ENCODE results near the gene NRXN2.
A peak's percentile ranks its signal among the peaks of the same experiment; 100 is the strongest.

NRXN2 gene

DNA sequence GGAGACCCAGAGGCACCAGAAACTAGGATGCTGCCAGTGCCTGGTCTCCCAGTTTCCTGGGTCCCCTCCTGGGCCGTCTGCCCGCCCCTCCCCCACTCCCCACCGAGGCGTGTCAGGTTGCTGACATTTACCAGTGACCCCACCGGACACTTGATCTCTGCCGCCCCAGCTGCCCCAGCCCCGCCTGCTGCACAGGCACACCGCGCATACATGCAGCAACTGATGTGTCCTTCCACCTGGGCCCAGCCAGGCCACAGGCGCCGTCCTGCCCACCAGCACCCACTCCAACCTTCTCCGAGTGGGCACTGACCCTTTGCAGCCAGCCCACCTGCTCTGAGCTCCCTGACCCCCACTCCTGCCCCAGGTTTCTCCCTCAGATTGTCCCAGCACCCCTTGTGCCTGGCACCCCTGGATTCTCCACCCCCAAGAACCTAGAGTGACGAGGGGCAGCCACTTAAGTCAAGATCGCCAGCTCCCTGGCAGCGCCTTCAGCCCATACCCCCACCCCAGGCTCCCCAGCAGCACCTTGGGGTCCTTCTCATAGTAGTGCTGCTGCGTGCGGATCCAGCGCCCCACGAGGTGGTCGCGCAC is 36.2 kb upstream of the NRXN2 start:
- ATAC-seq = no peak
- no peak for DNase-seq

DNA sequence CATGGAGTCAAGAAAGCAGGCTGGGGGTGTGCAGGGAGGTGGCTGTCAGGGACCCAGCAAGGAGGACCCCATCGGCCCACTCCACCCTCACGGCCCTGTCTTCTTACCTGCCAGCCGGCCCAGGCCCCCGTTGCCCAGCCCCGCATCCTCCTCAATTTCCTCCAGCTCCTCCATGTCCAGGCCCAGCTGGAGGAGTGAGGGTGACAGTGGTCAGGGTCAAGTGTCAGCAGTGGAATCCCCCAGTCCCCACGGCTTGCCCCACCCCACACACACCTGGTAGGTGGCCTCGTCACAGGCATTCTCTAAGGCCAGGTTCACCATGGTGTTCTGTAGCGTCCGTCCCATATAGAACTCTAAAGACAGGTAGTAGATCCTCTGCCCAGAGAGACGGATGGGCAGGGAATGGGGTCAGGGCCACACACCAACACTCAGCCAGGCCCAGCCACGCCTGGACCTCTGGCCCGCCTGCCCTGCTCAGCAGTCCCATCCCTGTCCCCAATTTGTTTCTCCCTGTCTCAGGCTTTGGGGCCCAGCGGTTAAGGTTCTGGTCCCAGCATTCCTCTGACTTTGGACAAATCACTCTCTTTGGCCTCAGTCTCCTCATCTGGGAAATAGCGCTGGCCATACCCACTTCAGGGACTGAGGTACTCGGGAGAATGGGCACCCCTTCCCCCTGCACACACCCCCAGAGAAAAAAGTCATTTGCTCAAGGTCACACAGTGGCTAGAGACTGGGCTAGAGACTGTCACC is 35.5 kb upstream of the NRXN2 start:
- DNase-seq = no peak

DNA sequence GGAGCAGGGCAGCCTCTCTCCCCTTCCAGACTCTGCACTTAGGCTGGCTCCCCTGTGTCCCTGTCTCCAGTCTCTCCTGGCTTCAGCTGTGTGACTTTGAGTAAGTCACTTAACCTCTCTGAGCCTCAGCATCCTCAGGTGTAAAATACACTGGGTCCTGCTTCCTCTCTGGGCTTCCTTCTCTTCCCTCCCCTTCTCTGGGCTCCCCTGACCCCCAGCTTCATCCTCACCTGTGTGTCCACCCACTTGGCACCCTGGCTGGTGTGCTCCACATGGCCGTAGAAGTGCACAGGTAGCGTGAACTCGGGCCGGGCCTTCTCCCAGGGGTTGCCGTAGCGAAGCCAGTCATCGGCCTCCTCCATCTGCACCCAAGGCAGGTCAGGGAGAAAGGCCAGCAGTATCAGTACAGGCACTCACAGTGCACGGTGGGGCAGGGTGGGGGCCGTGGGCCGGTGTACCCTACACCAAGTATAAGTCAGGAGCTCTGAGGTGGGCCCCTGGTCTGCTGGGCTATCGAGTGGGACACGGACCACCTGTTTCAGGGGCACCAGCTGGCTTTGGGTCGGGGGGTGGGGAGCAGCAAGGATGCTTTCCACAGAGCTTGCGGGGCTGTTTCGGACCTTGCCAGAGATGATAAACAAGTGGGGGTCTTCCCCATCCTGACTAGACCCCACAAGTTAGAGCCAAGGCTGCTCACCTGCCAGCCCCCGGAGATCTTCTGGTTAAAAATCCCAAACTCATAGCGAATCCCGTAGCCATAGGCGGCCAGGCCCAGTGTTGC is 34.7 kb upstream of the NRXN2 start:
- ATAC-seq = no peak
- no peak for DNase-seq

More for the DNA sequence above, 35.5 kb upstream of the NRXN2 start:
- ATAC-seq = no peak

DNA sequence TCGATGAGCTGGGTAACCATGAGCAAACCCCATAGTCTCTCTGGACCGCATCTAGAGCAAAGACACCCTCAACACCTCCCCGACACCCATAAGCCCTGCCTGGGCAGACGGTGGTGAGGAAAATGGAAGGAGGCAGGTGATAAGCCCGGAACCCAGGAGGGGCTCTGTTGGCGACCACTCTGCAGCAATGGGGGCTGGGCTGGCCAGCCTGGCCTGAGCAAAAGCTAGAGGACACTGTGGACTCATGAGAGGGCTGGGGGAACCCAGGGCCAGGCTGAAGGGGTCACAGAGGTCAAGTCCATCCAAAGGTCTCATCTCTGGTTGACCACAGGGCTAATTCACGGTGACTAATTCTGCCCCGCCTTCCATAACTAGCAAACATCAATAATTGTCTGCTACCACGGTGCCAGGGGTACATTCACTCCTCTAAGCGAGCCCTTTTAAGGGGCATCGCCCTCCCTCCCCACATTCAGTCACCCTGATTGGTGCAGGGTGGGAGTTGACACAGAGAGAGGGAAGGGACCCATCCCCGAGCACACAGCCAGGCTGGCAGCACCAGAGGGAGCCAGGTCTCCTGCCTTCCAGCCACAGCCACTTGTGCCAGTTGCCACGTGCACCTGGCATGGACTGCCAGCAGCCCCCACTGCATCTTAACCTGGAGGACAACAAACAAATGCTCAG is 32.8 kb upstream of the NRXN2 start:
- DNase-seq (no peak), ATAC-seq (no peak)

DNA sequence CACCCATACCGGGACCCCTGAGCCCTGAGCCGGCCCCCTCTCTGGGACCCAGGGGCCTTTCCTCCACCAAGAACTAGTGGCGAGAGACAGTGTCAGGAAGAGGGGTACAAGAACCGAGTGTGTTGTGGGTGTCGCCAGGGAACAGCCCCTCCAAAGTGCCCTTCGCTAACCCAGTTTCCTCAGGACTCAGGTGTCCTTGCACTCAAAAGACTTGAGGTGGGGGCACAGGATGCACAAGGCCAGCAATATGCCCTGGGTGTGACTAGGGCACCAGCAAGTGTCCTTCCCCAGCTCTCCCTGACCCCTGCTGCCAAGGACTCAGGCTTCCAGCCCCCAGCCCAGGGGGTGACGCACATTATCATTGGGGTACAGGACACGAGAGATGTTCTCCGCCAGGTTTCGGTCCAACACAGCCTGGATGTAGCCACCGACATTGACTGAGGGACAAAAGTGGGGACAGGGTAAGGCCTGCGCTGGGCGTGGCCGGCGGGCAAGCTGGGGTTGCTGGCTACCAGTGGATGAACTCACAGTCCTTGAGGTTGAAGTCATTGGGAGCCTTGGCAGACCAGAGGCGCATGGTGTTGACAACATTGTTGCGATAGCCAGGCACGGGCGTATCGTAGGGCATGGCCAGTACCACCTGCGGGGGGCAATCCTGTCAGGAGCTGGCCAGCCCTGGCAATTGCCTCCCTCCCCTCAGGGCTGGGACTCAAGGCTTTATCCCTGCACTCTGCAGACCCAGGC is 32.1 kb upstream of the NRXN2 start:
- ATAC-seq (no peak), DNase-seq (no peak)

DNA sequence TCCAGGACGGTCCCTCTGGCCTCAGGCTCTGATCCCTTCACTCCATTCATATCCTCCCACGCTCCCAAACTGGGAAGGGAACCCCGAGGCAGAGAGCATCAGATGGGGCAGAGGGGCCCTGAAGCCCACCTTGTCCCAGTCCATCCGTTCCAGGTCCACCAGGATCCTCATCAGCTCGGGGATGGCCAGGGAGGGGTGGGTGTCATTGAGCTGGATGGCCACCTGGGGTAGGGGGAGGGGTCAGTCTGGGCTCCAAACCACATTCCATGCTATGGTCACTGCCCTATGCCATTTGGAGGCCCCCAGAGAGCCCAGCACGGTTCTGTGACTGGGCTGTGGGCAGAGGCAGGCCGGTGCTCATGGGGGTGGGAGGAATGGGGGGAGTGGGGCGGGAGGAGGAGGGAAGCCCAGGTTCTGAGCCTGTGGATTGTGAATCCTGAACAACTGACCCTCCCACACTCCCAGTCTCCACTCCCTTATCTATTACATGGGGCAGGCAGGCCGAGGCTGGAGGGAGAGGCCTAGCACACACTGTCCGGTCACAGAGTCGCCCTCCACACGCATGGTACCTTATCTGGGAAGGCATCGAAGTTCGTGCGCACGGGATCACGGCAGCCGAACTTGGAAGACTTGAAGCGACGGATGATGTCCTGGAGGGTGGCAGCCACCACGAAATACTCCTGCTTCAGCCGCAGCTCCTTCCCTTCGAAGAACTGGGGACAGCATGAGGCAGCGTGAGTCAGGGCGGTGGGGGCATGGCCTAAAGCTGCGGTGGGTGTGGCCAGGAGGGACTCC is 31.3 kb upstream of the NRXN2 start:
- DNase-seq = no peak
- no peak for ATAC-seq

DNA sequence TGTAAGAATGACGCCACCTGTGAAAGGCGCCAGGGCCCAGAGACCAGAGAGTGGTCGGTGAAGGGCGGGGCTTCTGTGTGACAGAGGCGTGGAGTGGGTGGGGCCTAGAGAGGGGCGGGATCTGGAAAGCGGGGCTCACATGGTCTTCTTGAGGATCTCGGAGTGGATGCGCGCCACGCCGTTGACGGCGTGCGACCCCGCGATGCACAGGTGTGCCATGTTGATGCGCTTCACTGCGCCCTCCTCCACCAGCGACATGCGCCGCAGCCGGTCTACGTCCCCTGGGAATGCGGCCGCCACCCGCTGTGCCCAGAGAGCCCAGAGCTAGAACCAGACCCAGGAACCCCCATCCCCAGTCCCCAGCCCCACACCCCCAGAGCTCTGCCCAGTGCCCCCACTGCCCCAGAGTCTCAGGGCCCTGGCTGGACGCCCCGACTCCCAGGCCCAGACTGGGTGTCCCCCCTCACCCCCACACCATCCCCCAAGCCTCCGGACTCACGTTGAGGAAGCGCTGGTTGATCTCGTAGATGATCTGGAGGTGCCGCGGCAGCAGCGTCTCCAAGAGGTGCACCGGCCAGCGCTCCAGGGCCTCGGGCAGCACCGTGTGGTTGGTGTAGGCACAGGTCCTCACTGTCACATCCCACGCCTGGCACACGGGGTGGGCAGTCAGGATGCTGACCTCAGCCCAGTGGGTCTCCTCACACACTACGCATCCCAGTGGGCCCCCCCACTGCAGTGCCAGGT is 30.6 kb upstream of the NRXN2 start:
- ATAC-seq (no peak), DNase-seq (no peak)

DNA sequence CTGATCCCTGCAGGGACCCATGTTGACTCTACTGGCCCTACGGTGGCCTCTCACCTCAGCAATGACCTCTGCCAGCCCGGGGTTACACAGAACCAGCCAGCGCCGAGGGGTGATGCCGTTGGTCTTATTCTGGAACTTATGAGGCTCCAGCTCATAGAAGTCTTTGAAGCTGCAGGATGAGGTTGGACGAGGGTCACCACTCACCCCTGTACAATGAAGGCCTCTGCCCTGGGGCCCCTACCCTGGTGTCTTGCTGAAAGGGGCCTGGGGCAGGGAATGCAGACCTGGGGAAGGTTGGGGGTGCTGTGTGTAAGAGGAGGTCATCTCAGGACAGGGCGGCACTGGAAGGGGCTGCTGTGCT is 30.0 kb upstream of the NRXN2 start:
- ATAC-seq (no peak), DNase-seq (no peak)

DNA sequence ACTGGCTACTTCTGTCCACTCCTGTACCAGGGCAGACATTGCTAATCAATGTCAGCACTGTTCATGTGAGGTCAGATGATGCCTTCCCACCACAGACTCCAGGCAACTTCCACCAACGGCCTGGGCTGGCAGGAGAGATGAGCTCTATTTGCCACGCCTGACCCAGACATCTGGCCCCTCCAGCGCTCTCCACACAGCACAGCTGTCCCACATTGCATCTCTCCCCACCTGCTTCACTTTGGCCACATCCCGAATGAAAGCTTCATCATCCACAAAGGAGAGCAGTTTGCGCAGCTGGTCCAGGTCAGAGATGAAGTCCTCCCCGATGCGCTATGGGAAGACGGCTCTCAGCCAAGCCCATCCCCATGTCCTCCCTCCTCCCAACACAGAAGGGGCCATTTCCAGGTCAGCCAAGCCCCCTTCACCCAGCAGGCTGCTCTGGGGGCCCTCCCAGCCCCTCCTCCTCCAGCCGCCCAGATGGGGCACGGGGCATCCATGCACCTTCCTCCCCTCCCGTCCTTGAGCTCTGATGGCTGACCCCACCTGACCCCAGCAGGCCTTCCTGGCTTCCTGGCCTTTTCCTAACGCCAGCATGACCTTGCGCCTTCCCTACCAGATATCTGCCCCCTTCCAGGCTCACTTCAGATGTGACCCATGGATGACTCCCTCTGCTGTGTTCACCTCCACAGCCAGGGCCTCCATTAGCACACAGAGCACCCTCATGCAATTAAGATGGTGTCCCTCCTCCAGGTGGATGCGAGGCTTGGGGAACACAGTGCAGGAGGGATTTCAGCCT is 29.4 kb upstream of the NRXN2 start:
- ATAC-seq (no peak), DNase-seq (no peak)

DNA sequence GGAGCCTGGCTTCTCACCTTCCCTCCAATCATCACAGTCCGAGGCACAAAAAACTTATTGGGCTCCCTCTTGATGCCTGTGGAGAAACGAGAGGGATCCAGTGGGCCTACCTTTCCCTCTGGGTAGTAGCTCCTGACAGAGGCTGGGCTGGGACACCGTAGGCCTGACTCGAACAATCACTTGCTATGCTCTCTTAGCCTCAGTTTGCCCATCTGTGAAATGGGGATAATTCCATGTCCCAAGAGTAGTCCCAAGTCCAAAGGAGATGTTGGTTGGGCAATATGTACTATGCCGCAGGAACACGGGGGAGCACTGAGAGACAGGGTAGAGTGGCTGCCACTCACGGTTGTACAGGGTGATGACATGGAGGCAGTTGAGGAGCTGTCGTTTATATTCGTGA is 28.6 kb upstream of the NRXN2 start:
- ATAC-seq = no peak

DNA sequence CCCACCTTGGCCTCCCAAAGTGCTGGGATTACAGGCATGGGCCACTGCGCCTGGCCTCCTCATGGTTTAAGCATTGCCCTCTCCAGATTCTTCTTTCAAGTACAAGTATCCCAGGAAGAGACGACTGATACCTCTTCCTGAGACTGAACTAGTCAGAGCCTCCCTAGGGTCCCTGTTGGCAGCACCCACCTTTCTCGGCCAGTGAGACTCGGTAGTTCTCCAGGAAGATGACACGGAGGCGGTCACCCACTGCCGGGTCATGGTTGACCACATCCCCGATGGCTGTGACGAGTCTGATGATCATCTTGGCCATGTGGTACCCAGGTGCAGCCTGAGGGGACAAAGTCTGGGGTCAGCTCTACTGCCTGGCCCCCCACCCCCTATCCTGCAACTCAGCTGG is 28.1 kb upstream of the NRXN2 start:
- DNase-seq = no peak
- no peak for ATAC-seq

More for the DNA sequence above, 28.6 kb upstream of the NRXN2 start:
- DNase-seq = no peak

DNA sequence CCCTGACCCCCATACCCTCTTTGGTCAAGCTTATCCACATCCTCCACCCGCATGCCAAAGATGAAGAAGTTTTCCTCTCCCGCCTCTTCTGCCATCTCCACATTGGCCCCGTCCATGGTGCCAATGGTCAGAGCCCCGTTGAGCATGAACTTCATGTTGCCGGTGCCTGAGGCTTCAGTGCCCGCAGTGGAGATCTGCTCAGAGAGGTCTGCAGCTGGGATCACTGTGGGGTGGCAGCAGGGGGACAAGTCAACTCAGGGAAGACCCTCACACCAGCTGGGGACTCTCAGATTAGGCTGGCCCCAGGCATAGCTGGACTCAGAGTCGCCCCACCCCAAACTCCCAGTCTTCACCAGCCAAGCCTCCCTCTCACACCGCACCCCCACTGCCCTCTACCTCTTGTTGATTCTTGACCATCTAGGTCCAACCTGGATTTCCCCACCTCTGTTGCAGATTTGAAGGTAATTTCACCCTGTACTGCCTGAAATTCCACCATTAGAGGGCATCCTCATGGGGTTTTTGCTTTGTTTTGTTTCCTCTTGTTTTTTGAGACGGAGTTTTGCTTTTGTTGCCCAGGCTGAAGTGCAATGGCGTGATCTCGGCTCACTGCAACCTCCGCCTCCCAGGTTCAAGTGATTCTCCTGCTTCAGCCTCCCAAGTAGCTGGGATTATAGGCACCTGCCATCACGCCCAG is 27.5 kb upstream of the NRXN2 start:
- ATAC-seq (no peak), DNase-seq (no peak)

DNA sequence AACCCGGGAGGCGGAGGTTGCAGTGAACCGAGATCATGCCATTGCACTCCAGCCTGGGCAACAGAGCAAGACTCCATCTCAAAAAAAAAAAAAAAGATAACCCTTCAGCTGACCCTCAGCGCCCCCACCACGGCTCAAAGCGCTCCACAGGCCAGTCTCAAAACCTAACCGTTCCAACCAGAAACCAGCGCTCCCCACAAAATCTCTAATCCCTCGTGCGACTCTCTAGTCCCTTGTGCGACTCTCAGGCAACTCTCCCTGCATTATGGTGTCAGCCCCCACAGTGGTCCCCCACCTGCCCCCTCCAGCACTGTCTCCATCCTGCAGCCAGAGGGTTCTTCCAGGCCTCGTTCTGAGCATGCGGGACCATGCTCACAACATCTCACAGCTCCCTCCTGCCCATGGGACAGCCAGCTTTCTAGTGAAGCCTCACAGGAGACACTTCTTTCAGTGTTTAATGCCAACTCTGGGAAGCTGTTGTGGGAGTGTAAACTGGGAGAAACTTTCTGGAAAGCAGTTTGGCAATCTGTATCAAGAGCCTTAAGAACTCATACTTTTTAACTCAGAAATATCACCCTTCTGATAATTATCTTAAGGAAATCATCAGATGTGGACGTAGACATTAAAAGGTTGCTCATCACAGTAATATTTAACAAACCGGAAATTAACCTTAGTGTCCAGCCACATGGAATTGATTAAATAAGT is 25.1 kb upstream of the NRXN2 start:
- DNase-seq (no peak), ATAC-seq (no peak)

DNA sequence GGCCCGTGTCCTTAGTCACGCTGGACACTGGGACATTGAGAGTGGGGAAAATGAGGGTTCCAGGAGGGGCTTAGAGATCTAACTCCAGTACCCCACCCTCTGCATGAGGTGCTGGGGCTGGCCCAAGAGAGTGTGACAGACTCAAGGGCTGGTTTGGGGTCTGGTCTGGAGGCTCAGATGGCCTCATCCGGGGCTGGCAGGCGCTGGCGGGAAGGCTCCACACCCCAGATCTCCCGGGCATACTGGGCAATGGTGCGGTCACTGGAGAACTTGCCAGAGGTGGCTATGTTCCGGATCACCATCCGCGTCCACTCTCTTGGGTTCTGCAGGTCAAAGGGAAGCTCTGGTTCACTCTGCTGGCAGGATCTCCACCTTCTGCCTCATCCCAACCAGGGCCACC is 23.5 kb upstream of the NRXN2 start:
- no peak for ATAC-seq

DNA sequence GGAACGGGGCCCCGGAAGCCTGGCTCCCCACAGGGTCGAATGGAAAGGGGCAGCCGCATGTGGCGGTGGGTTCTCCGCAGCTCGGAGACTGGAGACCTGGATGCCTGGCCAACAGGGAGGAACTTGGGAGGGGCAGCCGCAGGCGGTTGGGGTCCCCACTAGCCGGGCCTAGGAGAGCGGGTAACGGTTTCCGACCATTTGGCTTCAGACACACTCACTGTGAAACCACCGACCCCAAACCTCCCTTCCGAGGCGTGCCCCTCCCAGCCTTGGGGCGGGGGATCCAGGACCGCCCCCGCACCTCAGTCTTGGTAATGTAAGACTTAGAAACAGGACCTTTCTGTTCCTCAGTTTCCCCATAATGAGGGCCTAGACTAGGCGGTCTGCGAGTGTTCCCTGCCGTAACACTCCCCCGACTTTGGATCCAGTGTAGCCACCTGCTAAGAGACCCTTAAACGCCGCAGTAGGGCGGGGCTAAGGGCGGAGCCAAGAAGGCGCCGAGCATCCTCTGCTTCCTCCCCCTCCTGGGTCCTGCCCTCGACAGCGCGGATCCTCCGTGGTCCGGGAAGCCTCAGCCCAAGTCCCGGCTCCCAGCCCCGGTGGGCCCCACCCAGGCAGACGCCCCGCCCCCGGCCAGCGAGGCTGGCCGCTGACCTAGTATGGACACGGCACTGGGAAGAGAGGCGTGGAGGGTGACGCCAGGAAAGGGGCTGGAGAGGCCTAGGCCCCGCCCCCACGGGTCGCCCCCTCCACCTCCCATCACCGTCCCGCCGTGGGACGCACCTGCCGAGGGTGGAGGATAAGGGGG is 22.7 kb upstream of the NRXN2 start:
- peak; percentile 41 for ATAC-seq
- DNase-seq = peak; percentile 74

More for the DNA sequence above, 23.5 kb upstream of the NRXN2 start:
- no peak for DNase-seq

DNA sequence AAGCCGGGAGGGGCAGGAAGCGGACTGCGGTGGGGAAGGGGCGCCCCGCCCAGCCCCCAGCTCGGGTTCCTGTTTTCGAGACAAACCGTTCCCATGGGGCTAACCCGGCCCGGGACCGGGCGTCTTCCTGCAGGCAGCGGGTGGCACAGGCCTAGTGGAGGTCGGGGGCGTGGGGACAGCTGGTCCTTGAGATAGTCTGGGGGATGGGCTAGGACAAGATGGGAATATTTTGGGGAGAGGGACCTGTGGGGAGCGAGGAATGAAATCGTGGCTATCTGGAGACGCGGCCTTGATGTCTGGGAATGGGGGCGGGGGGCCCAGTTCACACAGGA is 22.2 kb upstream of the NRXN2 start:
- DNase-seq (peak; percentile 73), ATAC-seq (peak; percentile 6)

DNA sequence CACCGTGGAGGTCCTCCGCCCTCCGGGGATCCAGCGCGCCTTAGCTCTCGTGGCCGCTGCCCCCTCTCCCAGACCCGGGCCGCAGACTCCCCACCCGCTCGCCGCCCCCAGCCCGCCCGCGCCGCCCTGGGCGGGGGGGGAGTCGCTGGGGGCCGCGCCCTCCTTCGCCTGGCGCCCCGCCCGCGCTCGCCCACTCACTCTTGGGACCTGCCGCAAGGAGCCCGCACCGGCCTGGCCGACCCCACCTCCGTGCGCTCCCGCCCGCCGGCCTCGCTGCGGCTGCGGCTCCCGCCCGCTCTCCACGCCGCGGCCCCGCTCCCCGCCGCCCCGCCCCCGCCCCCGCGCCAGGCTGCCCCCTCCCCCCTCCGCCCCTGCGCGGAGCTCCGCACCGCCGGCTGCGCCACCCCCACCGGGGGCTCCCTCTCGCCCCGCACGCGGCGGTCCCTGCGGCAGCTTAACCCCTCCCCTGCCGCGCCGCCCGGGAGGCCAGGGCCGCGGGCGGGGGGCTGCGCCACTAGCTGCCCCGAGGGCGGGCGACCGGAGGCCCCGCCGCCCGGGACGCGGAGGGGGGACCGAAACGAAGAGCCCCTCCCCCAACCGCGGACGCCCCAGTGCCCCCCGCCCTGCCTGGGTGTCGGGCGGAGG is 21.7 kb upstream of the NRXN2 start:
- no peak for ATAC-seq

More for the DNA sequence above, 21.7 kb upstream of the NRXN2 start:
- DNase-seq = peak; percentile 39
